Measurements from ENCODE around the gene FRAS1. TPM values are rescaled to one million over a fixed set of nuclear protein-coding genes. Genes with fewer than 3 reads are reported as not detected.

Gene FRAS1
- total and polyA plus RNA-seq, 2 donors (not counting 1 experiment from before 2014, with no cell fraction given): 0.03 to 0.12 TPM

DNA sequence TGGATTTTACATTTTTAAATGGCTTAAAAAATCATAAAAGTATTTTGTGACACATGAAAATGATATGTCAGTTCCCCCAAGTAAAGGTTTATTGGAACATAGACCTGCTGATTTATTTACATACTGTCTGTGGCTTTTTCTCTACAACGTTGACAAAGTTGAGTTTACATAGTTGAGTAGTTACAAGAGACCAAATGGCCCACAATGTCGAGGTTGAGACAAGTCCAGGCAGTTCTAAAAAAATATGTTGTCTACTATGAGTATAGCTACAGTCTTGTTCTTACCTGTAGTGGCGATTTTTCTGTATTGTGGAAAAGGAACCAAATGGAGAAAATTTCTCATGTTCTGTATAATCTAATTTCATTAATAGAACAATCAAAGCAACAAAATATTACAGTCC lies 163.2 kb downstream of the FRAS1 start:
- WGBS (ENCODE audit: insufficient coverage): no CpG with 5 or more reads among the region's 3 CpGs

DNA sequence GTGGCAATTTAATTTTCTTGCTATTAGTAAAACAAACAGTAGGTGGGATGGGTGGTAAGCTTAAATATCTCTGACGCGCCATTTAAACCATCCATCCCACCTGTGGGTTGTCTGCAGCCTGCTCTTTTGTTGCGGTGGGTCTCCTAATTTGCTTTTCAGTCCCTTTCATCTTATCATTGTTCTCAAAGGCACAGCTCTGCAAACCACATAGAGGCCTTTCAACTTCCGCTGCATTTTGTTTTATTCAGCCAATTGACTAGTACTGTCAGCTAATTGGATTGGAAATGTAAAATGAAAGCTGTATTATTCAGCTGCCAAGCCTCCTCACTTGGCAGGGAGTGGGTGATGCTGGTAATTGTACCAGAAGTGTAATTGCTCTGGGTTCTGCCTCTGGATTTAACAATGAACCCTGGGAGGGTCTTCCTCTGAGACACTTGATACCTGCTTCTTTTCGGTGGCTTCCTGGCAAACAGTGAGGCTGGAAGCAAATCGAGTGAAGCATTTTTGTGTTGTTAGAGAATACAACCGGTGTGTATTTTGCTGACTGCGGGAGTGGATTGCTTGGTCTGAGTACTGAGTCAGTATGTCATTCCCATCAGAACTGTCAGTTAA lies 165.6 kb downstream of the FRAS1 start:
- Histone ChIP-seq H3K9me3 (ENCODE audit: control extremely low read depth in 1 of 3, control insufficient read depth in 2 of 3, insufficient read depth in 1 of 3, low read length in 2 of 3) (peaks cover 0 to 5% (median 0%) of the 10 kb centered on the region in 3 donors), H3K79me2 (ENCODE audit: control insufficient read depth, insufficient read depth, low read length) (no peaks in the 10 kb centered on the region), H3K9ac (ENCODE audit: low read length) (no peak overlapping the region), H3K36me3 (replicated peaks in 1 of 2; ENCODE audit: control extremely low read depth in 1 of 2, control insufficient read depth in 1 of 2, extremely low read depth in 1 of 2, insufficient read depth in 2 of 2, low read length in 1 of 2) (no peaks in the 10 kb centered on the region), H3K4me1 (ENCODE audit: control insufficient read depth in 2 of 2, insufficient read depth in 2 of 2, low read length in 2 of 2) (no peaks in the 10 kb centered on the region), H3K4me3 (ENCODE audit: control extremely low read depth in 1 of 5, extremely low read depth in 1 of 5, insufficient read depth in 1 of 5, low read depth in 2 of 5, low read length in 4 of 5) (no peak overlapping the region), H3K27me3 (replicated peaks in 1 of 4; ENCODE audit: control extremely low read depth in 1 of 4, control insufficient read depth in 3 of 4, insufficient read depth in 4 of 4, low read length in 3 of 4) (no peaks in the 10 kb centered on the region), H2AFZ (ENCODE audit: insufficient read depth, low read depth, low read length, poor library complexity, severe bottlenecking) (no peak overlapping the region), H3K27ac (ENCODE audit: low read length in 2 of 2) (no peak overlapping the region), H4K20me1 (ENCODE audit: control insufficient read depth, insufficient read depth, low read length, poor library complexity, severe bottlenecking) (no peaks in the 10 kb centered on the region), H3K4me2 (replicated peaks; ENCODE audit: low read depth, low read length, poor library complexity, severe bottlenecking) (no peak overlapping the region)
- POLR2A ChIA-PET: no interaction called here
- no peak overlapping the region for H3K27ac Mint-ChIP-seq
- H3K9me3 Mint-ChIP-seq (ENCODE audit: insufficient read depth): peaks cover 10% of the 10 kb centered on the region
- no peak overlapping the region for H3K4me3 Mint-ChIP-seq
- 74% methylated on average over 6 of the region's 8 CpGs for WGBS (ENCODE audit: insufficient coverage)
- CTCF ChIA-PET: no interaction called here
- DNase-seq (no peak), ATAC-seq (ENCODE audit: low read depth) (no peak)
- TF ChIP-seq EZH2 (IDR thresholded peaks at IDR 0.05; ENCODE audit: borderline replicate concordance, insufficient read depth, low read depth, low read length, poor library complexity, severe bottlenecking): no peak
- H3K4me1 Mint-ChIP-seq: no peaks in the 10 kb centered on the region
- no peaks in the 10 kb centered on the region for H3K27me3 Mint-ChIP-seq
- intact Hi-C loops (cut with micrococcal nuclease): no loop called here

More for the DNA sequence above, 163.2 kb downstream of the FRAS1 start:
- Mint-ChIP-seq H3K27me3 (peaks cover 3% of the 10 kb centered on the region), H3K9me3 (ENCODE audit: insufficient read depth) (peaks cover under 1% of the 10 kb centered on the region), H3K4me1 (no peaks in the 10 kb centered on the region), H3K27ac (no peak overlapping the region), H3K4me3 (no peak overlapping the region)
- Histone ChIP-seq H3K36me3 (replicated peaks in 1 of 2; ENCODE audit: control extremely low read depth in 1 of 2, control insufficient read depth in 1 of 2, extremely low read depth in 1 of 2, insufficient read depth in 2 of 2, low read length in 1 of 2) (no peaks in the 10 kb centered on the region), H3K27me3 (replicated peaks in 1 of 4; ENCODE audit: control extremely low read depth in 1 of 4, control insufficient read depth in 3 of 4, insufficient read depth in 4 of 4, low read length in 3 of 4) (no peaks in the 10 kb centered on the region), H3K9me3 (ENCODE audit: control extremely low read depth in 1 of 3, control insufficient read depth in 2 of 3, insufficient read depth in 1 of 3, low read length in 2 of 3) (no peaks in the 10 kb centered on the region), H3K27ac (ENCODE audit: low read length in 2 of 2) (no peak overlapping the region), H2AFZ (ENCODE audit: insufficient read depth, low read depth, low read length, poor library complexity, severe bottlenecking) (no peak overlapping the region), H3K9ac (ENCODE audit: low read length) (no peak overlapping the region), H3K4me1 (ENCODE audit: control insufficient read depth in 2 of 2, insufficient read depth in 2 of 2, low read length in 2 of 2) (no peaks in the 10 kb centered on the region), H3K79me2 (ENCODE audit: control insufficient read depth, insufficient read depth, low read length) (no peaks in the 10 kb centered on the region), H3K4me2 (replicated peaks; ENCODE audit: low read depth, low read length, poor library complexity, severe bottlenecking) (no peak overlapping the region), H4K20me1 (ENCODE audit: control insufficient read depth, insufficient read depth, low read length, poor library complexity, severe bottlenecking) (no peaks in the 10 kb centered on the region), H3K4me3 (ENCODE audit: control extremely low read depth in 1 of 5, extremely low read depth in 1 of 5, insufficient read depth in 1 of 5, low read depth in 2 of 5, low read length in 4 of 5) (no peak overlapping the region)
- no peak for ATAC-seq (ENCODE audit: low read depth)
- TF ChIP-seq EZH2 (IDR thresholded peaks at IDR 0.05; ENCODE audit: borderline replicate concordance, insufficient read depth, low read depth, low read length, poor library complexity, severe bottlenecking): no peak
- TF ChIP-seq, protein P1, sequence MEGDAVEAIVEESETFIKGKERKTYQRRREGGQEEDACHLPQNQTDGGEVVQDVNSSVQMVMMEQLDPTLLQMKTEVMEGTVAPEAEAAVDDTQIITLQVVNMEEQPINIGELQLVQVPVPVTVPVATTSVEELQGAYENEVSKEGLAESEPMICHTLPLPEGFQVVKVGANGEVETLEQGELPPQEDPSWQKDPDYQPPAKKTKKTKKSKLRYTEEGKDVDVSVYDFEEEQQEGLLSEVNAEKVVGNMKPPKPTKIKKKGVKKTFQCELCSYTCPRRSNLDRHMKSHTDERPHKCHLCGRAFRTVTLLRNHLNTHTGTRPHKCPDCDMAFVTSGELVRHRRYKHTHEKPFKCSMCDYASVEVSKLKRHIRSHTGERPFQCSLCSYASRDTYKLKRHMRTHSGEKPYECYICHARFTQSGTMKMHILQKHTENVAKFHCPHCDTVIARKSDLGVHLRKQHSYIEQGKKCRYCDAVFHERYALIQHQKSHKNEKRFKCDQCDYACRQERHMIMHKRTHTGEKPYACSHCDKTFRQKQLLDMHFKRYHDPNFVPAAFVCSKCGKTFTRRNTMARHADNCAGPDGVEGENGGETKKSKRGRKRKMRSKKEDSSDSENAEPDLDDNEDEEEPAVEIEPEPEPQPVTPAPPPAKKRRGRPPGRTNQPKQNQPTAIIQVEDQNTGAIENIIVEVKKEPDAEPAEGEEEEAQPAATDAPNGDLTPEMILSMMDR (IDR thresholded peaks at IDR 0.05): no peak
- intact Hi-C loops (cut with micrococcal nuclease): no loop called here
- no peak for DNase-seq
- ChIA-PET CTCF (no interaction called here), POLR2A (no interaction called here)
